Subcutaneous abdominal adipose tissue (tissue), 5 donors: ENCODE results near the gene NSRP1.
A peak's percentile ranks its signal among the peaks of the same experiment; 100 is the strongest.

ENCODE experiments used
- H3K27ac ChIP-seq: one replicate; pipeline ENCODE4 v1.7.0; 2013; ENCODE audit warnings: low read depth, mild to moderate bottlenecking, inconsistent platforms, low read length, moderate library complexity
- H3K27me3 ChIP-seq, 5 donors: one replicate each; pipeline ENCODE4 v1.7.0; 2013; ENCODE audit warnings: low read length in 5 of 5, inconsistent platforms in 1 of 5; ENCODE audit not compliant: control insufficient read depth in 5 of 5, insufficient read depth in 4 of 5
- H3K36me3 ChIP-seq, 5 donors: one replicate each; pipeline ENCODE4 v1.7.0; 2013; ENCODE audit warnings: low read length in 5 of 5; ENCODE audit not compliant: control insufficient read depth in 5 of 5, insufficient read depth in 5 of 5
- H3K4me1 ChIP-seq, 5 donors: one replicate each; pipeline ENCODE4 v1.7.0; 2013; ENCODE audit warnings: low read length in 5 of 5, mild to moderate bottlenecking in 3 of 5, moderate library complexity in 1 of 5; ENCODE audit not compliant: control insufficient read depth in 5 of 5, insufficient read depth in 5 of 5
- H3K4me3 ChIP-seq, 5 donors: one replicate each; pipeline ENCODE4 v1.7.0; 2013; ENCODE audit warnings: low read length in 5 of 5, low read depth in 1 of 5
- H3K9ac ChIP-seq, 5 donors: one replicate each; pipeline ENCODE4 v1.7.0; 2013; ENCODE audit warnings: low read length in 5 of 5, mild to moderate bottlenecking in 4 of 5, moderate library complexity in 3 of 5
- H3K9me3 ChIP-seq, 5 donors: one replicate each; pipeline ENCODE4 v1.7.0; 2013; ENCODE audit warnings: low read length in 5 of 5; ENCODE audit not compliant: control insufficient read depth in 5 of 5
- donor health status: healthy.
- donor health status: healthy.
- donor health status: healthy.
- donor health status: healthy.
- donor health status: healthy.

NSRP1 gene

DNA sequence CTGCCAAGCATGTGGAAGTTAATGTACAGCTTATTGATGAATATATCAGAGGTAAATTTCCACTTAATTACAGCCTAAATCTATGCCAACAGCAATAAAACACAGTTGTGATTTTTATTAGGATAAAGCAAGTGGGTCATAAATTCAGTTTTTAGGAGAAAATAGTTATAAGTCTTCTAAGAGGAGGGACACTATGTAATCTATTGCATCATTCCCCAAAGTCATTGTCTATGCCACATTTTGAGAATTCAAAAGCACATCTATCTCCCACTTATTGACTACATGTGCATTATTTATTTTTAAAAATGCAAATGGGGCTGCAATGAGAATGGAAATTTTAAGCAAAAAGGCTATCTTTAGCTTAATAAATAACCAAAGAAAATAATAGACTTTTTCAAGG is 23.7 kb upstream of the NSRP1 start:
- H3K27me3 ChIP-seq: peaks cover 0 to 4% (median 3%) of the 10 kb centered on the region in 5 donors
- H3K27ac ChIP-seq: no peak overlapping the region
- no peaks in the 10 kb centered on the region for H3K36me3 ChIP-seq
- H3K9me3 ChIP-seq: no peaks in the 10 kb centered on the region
- H3K4me1 ChIP-seq: peaks cover 0 to 6% (median 3%) of the 10 kb centered on the region in 5 donors
- no peak overlapping the region for H3K4me3 ChIP-seq
- H3K9ac ChIP-seq: no peak overlapping the region

DNA sequence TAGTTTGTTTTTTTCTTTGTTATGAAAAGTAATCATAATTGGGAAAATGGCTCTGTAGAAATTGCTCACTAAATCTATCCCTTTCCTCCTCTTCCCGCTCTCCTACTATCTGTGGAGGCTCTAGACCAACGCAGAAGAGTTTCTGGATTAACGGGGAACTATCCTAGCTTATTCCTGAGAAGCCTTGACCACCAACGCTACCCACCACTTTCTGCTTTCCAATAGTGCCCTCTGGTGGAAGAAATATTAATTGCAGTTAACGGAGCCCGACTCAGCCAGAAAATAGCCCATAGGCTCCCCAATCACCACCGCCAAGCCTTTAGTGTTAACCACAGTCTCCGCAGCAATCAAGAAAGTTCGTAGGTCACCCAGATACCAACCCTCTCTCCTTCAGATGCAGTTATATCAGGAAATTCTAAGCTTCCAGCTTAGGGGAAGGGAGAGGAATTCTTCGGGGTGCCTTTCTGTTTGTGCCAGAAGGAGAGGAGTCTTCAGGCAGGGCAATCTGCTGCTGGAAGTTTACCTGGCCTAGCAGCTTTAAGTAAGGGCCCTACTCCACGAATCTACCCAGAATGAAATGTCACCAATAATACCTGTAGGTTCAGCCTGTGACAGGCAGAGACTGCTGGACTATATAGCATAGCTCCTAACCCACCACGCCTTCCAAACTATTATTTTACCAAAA is 23.0 kb upstream of the NSRP1 start:
- Histone ChIP-seq H3K9ac (no peak overlapping the region), H3K4me3 (no peak overlapping the region), H3K9me3 (no peaks in the 10 kb centered on the region), H3K36me3 (no peaks in the 10 kb centered on the region), H3K27ac (no peak overlapping the region), H3K4me1 (peaks cover 0 to 6% (median 3%) of the 10 kb centered on the region in 5 donors), H3K27me3 (peaks cover 0 to 4% (median 3%) of the 10 kb centered on the region in 5 donors)

DNA sequence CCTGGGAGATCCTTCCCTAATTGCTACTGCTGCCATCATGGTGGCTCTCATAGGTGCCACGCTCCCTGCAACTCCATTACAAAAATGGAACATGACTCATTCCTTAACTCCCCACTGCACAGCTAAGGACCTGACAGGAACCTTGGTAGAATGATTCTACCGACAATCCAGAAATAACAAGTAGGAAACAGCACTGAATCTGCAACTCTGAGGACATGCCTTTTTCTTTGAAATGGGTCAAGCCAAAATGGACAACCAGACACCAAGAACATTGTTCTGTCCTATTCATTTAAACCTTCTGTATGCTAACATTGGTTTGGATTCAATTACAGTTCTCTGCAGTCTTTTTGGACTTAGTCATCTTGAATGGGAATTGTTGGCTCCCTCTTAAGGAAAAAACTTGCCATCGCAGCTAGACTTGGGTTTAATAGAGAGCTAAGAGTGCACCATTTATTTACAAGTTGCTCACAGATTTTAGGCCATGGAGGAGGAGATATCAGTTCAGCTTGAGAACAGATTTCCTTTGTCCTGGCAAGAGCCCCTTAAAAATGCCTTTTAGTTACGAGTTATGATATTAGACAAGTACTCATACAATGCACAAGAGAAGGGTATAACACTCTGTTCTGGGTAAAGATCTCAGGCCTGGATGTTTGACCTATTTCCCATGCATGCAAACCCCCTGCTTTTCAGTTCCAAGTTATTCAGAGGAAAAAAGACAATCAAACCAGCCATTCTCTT is 20.9 kb upstream of the NSRP1 start:
- H3K27ac ChIP-seq: no peak overlapping the region
- H3K36me3 ChIP-seq: no peaks in the 10 kb centered on the region
- H3K9me3 ChIP-seq: no peaks in the 10 kb centered on the region
- peaks cover 0 to 3% (median 0%) of the 10 kb centered on the region in 5 donors for H3K27me3 ChIP-seq
- H3K9ac ChIP-seq: no peak overlapping the region
- peaks cover 0 to 6% (median 3%) of the 10 kb centered on the region in 5 donors for H3K4me1 ChIP-seq
- no peak overlapping the region for H3K4me3 ChIP-seq

DNA sequence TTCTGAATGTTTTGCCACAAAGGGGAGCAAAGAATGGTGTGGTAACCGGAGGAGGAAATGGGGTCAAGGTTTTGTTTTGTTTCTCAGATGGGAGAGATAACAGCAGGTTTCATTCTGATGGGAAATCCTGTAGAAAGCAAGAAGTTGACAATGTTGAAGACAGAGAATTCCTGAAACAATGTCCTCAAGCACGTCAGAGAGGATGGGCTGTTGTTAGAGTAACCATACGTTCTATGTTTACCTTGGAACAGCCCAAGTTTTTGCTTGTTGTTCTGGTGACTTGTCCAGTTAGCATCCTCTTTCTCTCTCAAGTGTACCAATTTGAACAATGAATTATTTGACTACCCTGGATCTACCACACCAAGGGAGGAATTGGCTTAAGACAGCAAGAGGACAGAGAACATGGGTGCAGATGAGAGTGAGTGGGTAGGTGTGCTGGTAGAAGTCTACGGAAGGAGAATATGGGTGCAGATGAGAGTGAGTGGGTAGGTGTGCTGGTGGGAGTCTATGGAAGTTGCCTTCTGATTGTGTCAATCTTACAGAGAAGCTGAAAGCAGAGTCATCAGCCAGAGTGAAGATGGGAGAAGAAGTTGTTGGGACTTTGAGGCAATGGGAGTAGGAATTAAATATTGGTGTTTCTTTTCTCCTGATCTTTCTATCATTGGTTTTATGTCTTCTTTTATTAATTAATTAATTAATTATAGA is 14.8 kb upstream of the NSRP1 start:
- no peak overlapping the region for H3K9ac ChIP-seq
- no peaks in the 10 kb centered on the region for H3K9me3 ChIP-seq
- no peaks in the 10 kb centered on the region for H3K36me3 ChIP-seq
- no peak overlapping the region for H3K27ac ChIP-seq
- no peaks in the 10 kb centered on the region for H3K27me3 ChIP-seq
- H3K4me1 ChIP-seq: peaks cover 3 to 6% (median 5%) of the 10 kb centered on the region in 5 donors
- H3K4me3 ChIP-seq: no peak overlapping the region

DNA sequence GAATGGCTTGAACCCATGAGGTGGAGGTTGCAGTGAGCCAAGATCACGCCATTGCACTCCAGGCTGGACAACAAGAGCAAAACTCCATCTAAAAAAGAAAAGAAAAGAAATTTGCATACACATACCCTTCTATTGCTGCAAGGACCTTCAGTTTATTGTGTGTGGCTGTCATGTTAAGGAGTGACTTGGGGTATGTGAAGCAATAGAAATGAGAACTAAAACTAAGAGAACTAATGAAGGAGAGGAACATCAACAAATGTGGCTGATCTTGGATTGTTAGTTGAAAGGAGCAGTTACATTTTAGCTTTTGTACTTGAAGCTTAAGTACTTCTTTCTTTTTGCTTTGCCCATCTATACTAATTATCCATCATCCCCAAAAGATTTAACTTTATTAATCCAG is 12.7 kb upstream of the NSRP1 start:
- Histone ChIP-seq H3K36me3 (no peaks in the 10 kb centered on the region), H3K27ac (no peak overlapping the region)

DNA sequence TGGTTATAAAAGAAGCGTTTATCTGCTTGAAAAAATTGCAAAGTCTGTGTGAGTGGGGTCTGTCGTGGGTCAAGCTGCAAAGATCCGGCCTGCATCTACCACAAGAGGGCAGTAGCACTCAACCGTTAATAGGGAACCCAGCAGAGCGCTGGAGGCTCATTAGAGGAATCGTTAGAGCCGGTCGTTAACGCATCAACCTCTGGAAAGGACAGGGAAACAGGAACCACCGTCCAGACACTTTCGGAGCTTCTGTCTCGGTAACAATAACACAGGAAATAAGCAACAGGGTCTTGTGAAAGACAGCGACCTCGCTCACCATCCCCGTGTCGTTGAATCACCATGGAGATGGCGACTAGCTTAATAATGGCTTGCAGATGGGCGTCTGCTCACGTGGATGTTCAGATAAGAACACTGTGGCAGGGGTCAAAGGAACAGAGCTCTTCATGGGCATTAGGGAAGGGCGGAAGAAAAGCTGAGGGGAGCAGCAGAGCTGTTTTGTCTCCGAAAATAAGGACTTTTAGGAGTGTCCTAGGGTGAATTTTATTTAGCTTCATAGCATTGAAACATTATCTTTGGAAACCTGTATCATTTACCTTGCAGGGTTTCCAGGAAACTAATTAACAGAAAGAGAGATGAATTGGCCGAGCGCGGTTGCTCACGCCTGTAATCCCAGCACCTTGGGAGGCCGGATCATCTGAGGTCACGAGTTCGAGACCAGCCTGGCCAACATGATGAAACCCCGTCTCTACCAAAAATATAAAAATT is 11.9 kb upstream of the NSRP1 start:
- H3K27me3 ChIP-seq: no peaks in the 10 kb centered on the region
- peak overlapping the region; percentile 16 to 79 (median 37) for H3K9ac ChIP-seq
- peak overlapping the region; percentile 52 to 81 (median 59) for H3K4me3 ChIP-seq
- no peaks in the 10 kb centered on the region for H3K36me3 ChIP-seq
- H3K27ac ChIP-seq: peak overlapping the region; percentile 29
- no peaks in the 10 kb centered on the region for H3K9me3 ChIP-seq
- H3K4me1 ChIP-seq: peaks cover 3 to 6% (median 5%) of the 10 kb centered on the region in 5 donors

More for the DNA sequence above, 12.7 kb upstream of the NSRP1 start:
- Histone ChIP-seq H3K4me1 (peaks cover 3 to 6% (median 5%) of the 10 kb centered on the region in 5 donors), H3K4me3 (no peak overlapping the region), H3K9me3 (no peaks in the 10 kb centered on the region), H3K9ac (no peak overlapping the region), H3K27me3 (no peaks in the 10 kb centered on the region)

DNA sequence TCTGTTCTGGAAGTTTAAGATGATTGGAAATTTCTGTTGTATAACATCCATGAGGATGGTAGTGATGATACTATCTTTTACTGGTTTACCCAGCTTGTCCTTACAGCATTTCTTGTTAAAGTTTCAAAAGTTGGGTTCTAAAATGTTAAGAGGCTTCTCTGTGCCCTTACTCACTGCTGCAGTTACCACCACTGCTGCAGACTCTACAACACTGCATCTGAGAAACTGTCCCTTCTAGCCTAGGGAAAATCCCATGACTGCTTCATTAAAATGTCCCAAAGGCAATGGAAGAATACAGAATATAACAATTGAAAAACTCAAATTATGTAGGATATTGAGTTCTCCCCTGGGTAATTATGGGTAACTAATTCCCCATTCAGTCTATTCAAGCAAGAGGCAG is 3.8 kb upstream of the NSRP1 start:
- Histone ChIP-seq H3K4me1 (peaks cover 0 to 8% (median 7%) of the 10 kb centered on the region in 5 donors), H3K9me3 (no peaks in the 10 kb centered on the region), H3K4me3 (no peak overlapping the region), H3K27ac (no peak overlapping the region), H3K27me3 (no peaks in the 10 kb centered on the region), H3K9ac (no peak overlapping the region), H3K36me3 (no peaks in the 10 kb centered on the region)

DNA sequence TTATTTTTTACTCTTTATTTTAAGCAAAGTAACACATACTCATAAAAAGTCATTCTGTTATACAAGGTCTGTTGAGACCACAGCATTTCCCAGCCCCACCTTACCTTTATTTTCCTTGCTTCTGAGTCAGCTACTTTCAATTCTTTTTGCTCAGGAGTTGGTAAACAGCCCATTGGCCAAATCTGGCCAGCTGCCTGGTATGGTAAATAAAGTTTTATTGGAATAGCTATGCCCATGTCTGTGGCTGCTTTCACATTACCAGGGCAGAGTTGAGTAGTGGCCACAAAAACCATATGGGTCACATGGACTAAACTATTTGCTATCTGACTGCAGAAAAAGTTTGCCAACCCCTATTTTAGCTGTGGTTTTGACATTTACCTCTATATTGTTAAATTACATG is 3.4 kb upstream of the NSRP1 start:
- Histone ChIP-seq H3K27me3 (no peaks in the 10 kb centered on the region), H3K4me3 (no peak overlapping the region), H3K9me3 (no peaks in the 10 kb centered on the region), H3K27ac (no peak overlapping the region), H3K9ac (no peak overlapping the region), H3K36me3 (no peaks in the 10 kb centered on the region), H3K4me1 (peaks cover 2 to 12% (median 10%) of the 10 kb centered on the region in 5 donors)

DNA sequence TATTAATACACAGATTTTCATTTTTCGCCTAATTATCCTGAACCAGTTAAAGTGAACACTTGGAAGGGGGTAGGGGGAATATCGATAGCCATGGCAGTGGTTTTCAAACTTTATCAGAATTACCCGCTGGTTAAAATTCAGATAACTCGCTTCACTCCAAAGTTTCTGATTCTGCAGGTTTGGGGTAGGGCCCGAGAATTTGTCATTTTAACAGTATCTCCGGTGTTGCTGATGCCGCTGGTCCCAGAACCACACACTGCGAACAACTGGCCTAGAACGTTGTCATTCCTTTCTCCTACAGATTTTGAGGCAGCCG is 313 bp upstream of the NSRP1 start:
- Histone ChIP-seq H3K27ac (peak overlapping the region; percentile 100), H3K4me3 (peak overlapping the region; percentile 89 to 98 (median 94)), H3K9ac (peak overlapping the region; percentile 93 to 99 (median 97)), H3K27me3 (no peaks in the 10 kb centered on the region), H3K36me3 (peaks cover 0 to 6% (median 0%) of the 10 kb centered on the region in 5 donors), H3K4me1 (peaks cover 2 to 16% (median 10%) of the 10 kb centered on the region in 5 donors), H3K9me3 (no peaks in the 10 kb centered on the region)
